Hepatocyte (in vitro differentiated cells): ENCODE measurements around the gene TAAR1.

Source experiments
- EZH2 ChIP-seq: fragments of 200-600 bp; sonication (generic); IDR thresholded peaks from 2 replicates; pipeline ENCODE4 v1.6.1; 2016; ENCODE audit warnings: antibody characterized with exemption, mild to moderate bottlenecking, borderline replicate concordance
- EZH2phosphoT487 ChIP-seq: fragments of 200-600 bp; sonication (generic); IDR thresholded peaks from one replicate; pipeline ENCODE4 v1.6.1; 2018; ENCODE audit warnings: antibody characterized with exemption, mild to moderate bottlenecking, low read depth, moderate library complexity; ENCODE audit not compliant: unreplicated experiment, severe bottlenecking
- TF ChIP-seq, protein P1 (sequence below): fragments of 200-600 bp; sonication (generic); IDR thresholded peaks from 2 replicates; pipeline ENCODE4 v1.5.1; 2016; ENCODE audit warnings: antibody characterized with exemption, mild to moderate bottlenecking; ENCODE audit not compliant: poor library complexity

- TF ChIP-seq, protein P1, sequence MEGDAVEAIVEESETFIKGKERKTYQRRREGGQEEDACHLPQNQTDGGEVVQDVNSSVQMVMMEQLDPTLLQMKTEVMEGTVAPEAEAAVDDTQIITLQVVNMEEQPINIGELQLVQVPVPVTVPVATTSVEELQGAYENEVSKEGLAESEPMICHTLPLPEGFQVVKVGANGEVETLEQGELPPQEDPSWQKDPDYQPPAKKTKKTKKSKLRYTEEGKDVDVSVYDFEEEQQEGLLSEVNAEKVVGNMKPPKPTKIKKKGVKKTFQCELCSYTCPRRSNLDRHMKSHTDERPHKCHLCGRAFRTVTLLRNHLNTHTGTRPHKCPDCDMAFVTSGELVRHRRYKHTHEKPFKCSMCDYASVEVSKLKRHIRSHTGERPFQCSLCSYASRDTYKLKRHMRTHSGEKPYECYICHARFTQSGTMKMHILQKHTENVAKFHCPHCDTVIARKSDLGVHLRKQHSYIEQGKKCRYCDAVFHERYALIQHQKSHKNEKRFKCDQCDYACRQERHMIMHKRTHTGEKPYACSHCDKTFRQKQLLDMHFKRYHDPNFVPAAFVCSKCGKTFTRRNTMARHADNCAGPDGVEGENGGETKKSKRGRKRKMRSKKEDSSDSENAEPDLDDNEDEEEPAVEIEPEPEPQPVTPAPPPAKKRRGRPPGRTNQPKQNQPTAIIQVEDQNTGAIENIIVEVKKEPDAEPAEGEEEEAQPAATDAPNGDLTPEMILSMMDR: no peak
- no peak for TF ChIP-seq EZH2
- no peak for TF ChIP-seq EZH2phosphoT487
These were observed 26.0 kb upstream of the TAAR1 start for GRCh38 chr6:132685009-132685408.
